H1 (cell line): ENCODE measurements around the gene TMED8. TPM values are rescaled to one million over a fixed set of nuclear protein-coding genes. Genes with fewer than 3 reads are reported as not detected.

Source experiments
- CTCF ChIA-PET: fragments of 300-600 bp; sonication (Branson Sonifier 250); formaldehyde crosslinking; loops from one replicate; lab custom pipeline; 2021; ENCODE audit not compliant: partially characterized antibody; lab: Charles Lee
- POLR2A ChIA-PET: fragments of 300-600 bp; sonication (Branson Sonifier 250); formaldehyde crosslinking; loops from one replicate; lab custom pipeline; 2021; ENCODE audit warnings: inconsistent platforms; ENCODE audit not compliant: partially characterized antibody; lab: Charles Lee
- DNase-seq, 2 experiments: peaks; one replicate each; pipeline versions ENCODE4 v3.0.0 to v3.0.0-alpha.2; 2010 to 2022; ENCODE audit warnings: low spot score in 2 of 2, low read depth in 1 of 2, mixed read lengths in 1 of 2
- FAIRE-seq: peaks from 2 replicates; lab custom pipeline; 2011; peaks lifted over from hg19 to GRCh38; lab: Jason Lieb, UNC
- H2AFZ ChIP-seq: 2 replicates; pipeline ENCODE4 v1.8.1; 2012; ENCODE audit warnings: low read length, inconsistent platforms
- H2AK5ac ChIP-seq: 2 replicates; pipeline ENCODE4 v1.6.1; 2013; ENCODE audit warnings: low read depth, low read length
- H2BK120ac ChIP-seq: replicated peaks from 2 replicates; pipeline ENCODE3; 2013; ENCODE audit warnings: low read depth, low read length, inconsistent platforms
- H2BK12ac ChIP-seq: 2 replicates; pipeline ENCODE4 v1.6.1; 2013; ENCODE audit warnings: low read depth, low read length
- H2BK15ac ChIP-seq: 2 replicates; pipeline ENCODE4 v1.6.1; 2013; ENCODE audit warnings: low read length
- H2BK20ac ChIP-seq: 2 replicates; pipeline ENCODE4 v1.6.1; 2013; ENCODE audit warnings: low read length
- H2BK5ac ChIP-seq: 2 replicates; pipeline ENCODE4 v1.6.1; 2013; ENCODE audit warnings: low read depth, low read length
- H3K14ac ChIP-seq: 2 replicates; pipeline ENCODE4 v1.6.1; 2013; ENCODE audit warnings: inconsistent platforms; ENCODE audit not compliant: insufficient read length
- H3K18ac ChIP-seq: 2 replicates; pipeline ENCODE4 v1.6.1; 2013; ENCODE audit warnings: low read length; ENCODE audit errors: extremely low read depth
- H3K23ac ChIP-seq: 2 replicates; pipeline ENCODE4 v1.6.1; 2013; ENCODE audit warnings: inconsistent platforms; ENCODE audit not compliant: insufficient read length
- H3K23me2 ChIP-seq: 2 replicates; pipeline ENCODE4 v1.6.1; 2013; ENCODE audit warnings: low read depth, low read length
- H3K27ac ChIP-seq: 2 replicates; pipeline ENCODE4 v1.6.1; 2011; ENCODE audit warnings: low read depth, low read length, inconsistent platforms
- H3K27me3 ChIP-seq, 4 experiments: replicated peaks in 1 of 4; 1 replicate in 1 of 4; 2 replicates in 3 of 4; pipeline versions ENCODE4 v1.6.1 to v1.8.1; 2011 to 2013; ENCODE audit warnings: low read length in 3 of 4, mild to moderate bottlenecking in 3 of 4, inconsistent platforms in 2 of 4, mixed read lengths in 2 of 4, moderate library complexity in 1 of 4; ENCODE audit not compliant: control insufficient read depth in 3 of 4, insufficient read depth in 3 of 4; ENCODE audit errors: extremely low read depth in 1 of 4
- H3K36me3 ChIP-seq, 4 experiments: 2 replicates each; pipeline versions ENCODE4 v1.6.1 to v1.8.1; 2011 to 2013; ENCODE audit warnings: mild to moderate bottlenecking in 4 of 4, low read length in 3 of 4, moderate library complexity in 2 of 4, control low read depth in 1 of 4, inconsistent platforms in 1 of 4; ENCODE audit not compliant: insufficient read depth in 4 of 4, control insufficient read depth in 2 of 4
- H3K4ac ChIP-seq: replicated peaks from 2 replicates; pipeline ENCODE3; 2013; ENCODE audit warnings: low read length, low read depth, mixed read lengths, inconsistent platforms; ENCODE audit not compliant: insufficient read length
- H3K4me1 ChIP-seq, 4 experiments: replicated peaks in 1 of 4; 1 replicate in 1 of 4; 2 replicates in 3 of 4; pipeline versions ENCODE4 v1.6.1 to v1.8.1; 2011 to 2013; ENCODE audit warnings: low read length in 3 of 4, inconsistent platforms in 2 of 4, mixed read lengths in 1 of 4; ENCODE audit not compliant: insufficient read depth in 4 of 4, control insufficient read depth in 3 of 4
- H3K4me2 ChIP-seq, 2 experiments: 2 replicates each; pipeline versions ENCODE4 v1.6.1 to v1.8.1; 2011 to 2013; ENCODE audit warnings: low read depth in 2 of 2, low read length in 2 of 2, control low read depth in 1 of 2, inconsistent platforms in 1 of 2, mild to moderate bottlenecking in 1 of 2; ENCODE audit not compliant: insufficient read depth in 1 of 2
- H3K4me3 ChIP-seq, 4 experiments: fragments of 200-600, 300-600 bp in 1 of 4; sonication (generic), shearing (Covaris generic), sonication (Bioruptor Twin) in 1 of 4; 2 replicates each; pipeline versions ENCODE4 v1.5.1 to v1.8.1; 2011 to 2016; ENCODE audit warnings: low read length in 4 of 4, low read depth in 3 of 4, control low read depth in 2 of 4, inconsistent platforms in 2 of 4, mild to moderate bottlenecking in 2 of 4, mixed read lengths in 1 of 4, moderate library complexity in 1 of 4; ENCODE audit not compliant: insufficient read depth in 2 of 4; ENCODE audit errors: extremely low read depth in 1 of 4
- H3K56ac ChIP-seq: replicated peaks from 2 replicates; pipeline ENCODE3; 2013; ENCODE audit warnings: low read depth, mild to moderate bottlenecking, mixed read lengths, low read length, inconsistent platforms; ENCODE audit not compliant: insufficient read length
- H3K79me1 ChIP-seq: 2 replicates; pipeline ENCODE4 v1.6.1; 2013; ENCODE audit warnings: low read depth, low read length, control low read depth
- H3K79me2 ChIP-seq, 2 experiments: 2 replicates each; pipeline versions ENCODE4 v1.6.1 to v1.8.1; 2012 to 2013; ENCODE audit warnings: low read length in 2 of 2, mild to moderate bottlenecking in 2 of 2, inconsistent platforms in 1 of 2; ENCODE audit not compliant: insufficient read depth in 2 of 2, control insufficient read depth in 1 of 2
- H3K9ac ChIP-seq, 4 experiments: replicated peaks in 1 of 4; 1 replicate in 1 of 4; 2 replicates in 3 of 4; pipeline versions ENCODE4 v1.6.1 to v1.8.1; 2011 to 2013; ENCODE audit warnings: low read depth in 3 of 4, low read length in 3 of 4, control low read depth in 2 of 4, mild to moderate bottlenecking in 2 of 4, moderate library complexity in 2 of 4, inconsistent platforms in 1 of 4; ENCODE audit errors: extremely low read depth in 1 of 4
- H3K9me3 ChIP-seq, 2 experiments: 2 replicates each; pipeline versions ENCODE4 v1.6.1 to v1.8.1; 2012 to 2013; ENCODE audit warnings: mild to moderate bottlenecking in 2 of 2, moderate library complexity in 2 of 2, control low read depth in 1 of 2, inconsistent platforms in 1 of 2, low read depth in 1 of 2, low read length in 1 of 2, mixed read lengths in 1 of 2; ENCODE audit not compliant: insufficient read depth in 2 of 2
- H4K20me1 ChIP-seq, 2 experiments: replicated peaks in 1 of 2; 2 replicates each; pipeline versions ENCODE3 to v1.8.1; 2011 to 2013; ENCODE audit warnings: inconsistent platforms in 2 of 2, low read length in 2 of 2, mild to moderate bottlenecking in 1 of 2; ENCODE audit not compliant: insufficient read depth in 2 of 2, control insufficient read depth in 1 of 2
- H4K5ac ChIP-seq: 2 replicates; pipeline ENCODE4 v1.6.1; 2013; ENCODE audit warnings: low read length, low read depth, mixed read lengths, inconsistent platforms; ENCODE audit not compliant: insufficient read length
- H4K8ac ChIP-seq: 2 replicates; pipeline ENCODE4 v1.8.0; 2013; ENCODE audit warnings: mild to moderate bottlenecking, moderate library complexity, low read length, inconsistent platforms; ENCODE audit not compliant: insufficient read depth; ENCODE audit errors: extremely low read depth
- H4K91ac ChIP-seq: replicated peaks from 2 replicates; pipeline ENCODE3; 2013; ENCODE audit warnings: low read length, mixed read lengths, inconsistent platforms; ENCODE audit not compliant: insufficient read length
- BCL11A ChIP-seq, 2 experiments: IDR thresholded peaks; one replicate each; pipeline ENCODE4 v1.6.1; 2011; ENCODE audit warnings: low read depth in 2 of 2, low read length in 2 of 2, mild to moderate bottlenecking in 2 of 2
- WGBS, 2 experiments: shearing (Covaris generic) in 1 of 2; methylation state at CpG; one replicate each; pipeline versions ENCODE4 v1.1.6 to v1.1.7; 2013 to 2015; ENCODE audit warnings: low lambda C conversion rate in 2 of 2, mixed read lengths in 2 of 2, inconsistent platforms in 1 of 2, low coverage in 1 of 2, missing lambda C conversion rate in 1 of 2; ENCODE audit not compliant: insufficient replicate concordance in 2 of 2, insufficient coverage in 1 of 2, insufficient read length in 1 of 2; ENCODE audit errors: extremely low coverage in 1 of 2, missing lambda C conversion rate in 1 of 2; 5-methylcytosine and 5-hydroxymethylcytosine counted together
- polyA plus RNA-seq, 7 experiments: library from polyadenylated mRNA; depleted of rRNA in 3 of 7; stranded (reverse) in 5 of 7; unstranded in 2 of 7; fragments of >200 nt in 5 of 7; fragments of 200-250 nt in 2 of 7; gene quantifications; 1 replicate in 5 of 7; 2 replicates in 1 of 7; 4 replicates in 1 of 7; pipeline versions ENCODE4 v1.2.1 to v1.2.3, GENCODE V29; 2011 to 2013; ENCODE audit warnings: missing spikeins in 2 of 7, mixed read lengths in 2 of 7
- total RNA-seq: library from RNA; stranded (reverse); fragmentation: NEBNext Ultra II Directional; extraction: Animal tissue kit (Norgen Biotek cat#: 25700); gene quantifications from 2 replicates; pipeline ENCODE4 v1.2.1, GENCODE V29; 2021

Gene TMED8
- total and polyA plus RNA-seq, 2 of the 8 experiments (the other 6 are each of a cell fraction or from before 2014, with no cell fraction given), result 5.5 to 13.4 TPM

DNA sequence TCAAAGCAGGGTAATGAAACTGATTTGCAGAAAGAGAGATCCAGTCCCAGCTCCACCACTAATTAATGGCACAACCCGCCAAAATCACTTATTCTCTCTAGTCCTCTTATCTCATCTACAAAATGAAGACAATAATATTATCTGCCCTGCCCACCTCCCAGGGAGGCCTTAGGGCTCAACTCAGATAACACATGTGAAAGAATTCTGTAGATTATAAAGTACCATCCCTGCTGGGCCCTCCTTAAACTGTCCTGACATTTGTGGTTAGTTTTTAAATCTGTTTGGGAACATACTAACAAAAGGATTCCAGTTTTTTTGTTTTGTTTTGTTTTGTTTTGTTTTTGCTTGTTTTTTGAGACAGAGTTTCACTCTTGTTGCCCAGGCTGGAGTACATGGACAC lies 63.5 kb downstream of the TMED8 start:
- Histone ChIP-seq H3K4me1 (peaks cover 11 to 25% (median 14%) of the 10 kb centered on the region in 4 experiments; a peak in 6 of 7 replicates), H4K8ac (no peak overlapping the region), H3K79me1 (peaks cover 9% of the 10 kb centered on the region), H3K9ac (no peak overlapping the region), H2AK5ac (no peak overlapping the region), H2BK15ac (no peak overlapping the region), H3K4me3 (no peak overlapping the region), H3K36me3 (no peaks in the 10 kb centered on the region), H3K9me3 (no peaks in the 10 kb centered on the region), H3K27me3 (no peaks in the 10 kb centered on the region), H4K5ac (no peak overlapping the region), H4K91ac (no peak overlapping the region), H3K4ac (no peak overlapping the region), H3K4me2 (no peak overlapping the region; a peak in 1 of 4 replicates), H3K27ac (no peak overlapping the region), H4K20me1 (peaks cover 0 to 2% of the 10 kb centered on the region in 2 experiments), H3K56ac (no peak overlapping the region), H2BK12ac (peak overlapping the region; percentile 68; the same call in 1 of the 2 replicates), H3K18ac (no peak overlapping the region), H2BK20ac (no peak overlapping the region), H2BK5ac (0 out of 2 replicates have a peak overlapping the region, but pooled peaks have one; percentile 15), H3K79me2 (peaks cover 6 to 42% of the 10 kb centered on the region in 2 experiments), H3K23ac (no peak overlapping the region), H3K14ac (no peak overlapping the region), H2BK120ac (no peak overlapping the region), H2AFZ (no peak overlapping the region), H3K23me2 (no peaks in the 10 kb centered on the region)
- no peak for TF ChIP-seq BCL11A (IDR thresholded peaks at IDR 0.05; ENCODE audit: low read depth in 2 of 2, low read length in 2 of 2)
- DNase-seq, result no peak
- 94% methylated on average over 1 of the region's 1 CpG; no CpG with 5 or more reads in 1 of the 2 experiments for WGBS, 2 experiments
- POLR2A ChIA-PET, result interaction anchor here (1.0 to 2.0 kb wide), 4 partner anchors 20 to 214 kb away, joined by 3 to 6 read pairs (median 3); partner anchors contain the start of gene TMEM63C
- FAIRE-seq, result no peak
- CTCF ChIA-PET, result interaction anchor here (0.8 to 8.6 kb wide), 6 partner anchors 16 to 160 kb away, joined by 3 to 353 read pairs (median 4); no protein-coding TSS in a partner anchor
